Choroid plexus epithelial cell (primary cell): Measurements from ENCODE around the gene TCHHL1.

Experiments
- DNase-seq: peaks from one replicate; pipeline ENCODE4 v3.0.0-alpha.2; 2010; ENCODE audit warnings: low read depth
- H3K4me3 ChIP-seq: 2 replicates; pipeline ENCODE4 v1.5.1; 2011; ENCODE audit warnings: low read depth, mild to moderate bottlenecking, control low read depth, low read length, moderate library complexity
- TF ChIP-seq, protein P1 (sequence below): conservative IDR thresholded peaks from 2 replicates; pipeline ENCODE4 v1.5.1; 2011; ENCODE audit warnings: low read depth, mild to moderate bottlenecking, control low read depth, inconsistent platforms, low read length, moderate library complexity

TCHHL1 gene

DNA sequence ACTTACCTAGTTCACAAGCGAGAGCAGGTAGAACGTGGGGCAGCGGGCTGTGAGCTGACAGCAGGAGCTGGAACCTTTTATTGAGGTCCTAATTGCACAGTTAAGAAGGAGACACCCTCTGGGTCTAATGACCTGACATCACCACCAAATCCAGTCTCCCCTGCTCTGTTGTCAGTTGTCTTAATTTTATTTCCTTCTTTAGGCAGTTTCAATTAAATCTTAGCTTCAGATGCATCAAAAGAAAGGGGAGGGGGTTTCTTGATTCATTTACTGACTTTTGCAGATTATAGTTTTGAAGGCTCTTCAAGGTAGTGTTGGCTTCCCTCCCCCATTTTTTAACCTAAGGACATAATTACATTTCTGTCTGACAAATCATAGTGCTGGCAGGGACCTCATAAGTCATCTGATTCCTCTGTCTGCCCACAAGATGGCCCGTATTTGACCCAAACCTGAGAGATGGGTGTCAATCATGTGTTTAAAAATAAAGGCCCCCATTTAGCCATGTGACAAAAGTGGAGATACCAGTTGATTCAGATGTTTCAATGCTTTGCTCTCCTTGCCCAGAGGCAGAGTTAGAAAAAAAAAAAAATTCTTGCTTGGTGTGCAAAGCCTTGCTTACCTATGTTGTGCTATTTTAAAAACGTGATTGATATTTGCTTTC is at the start of gene TCHHL1:
Gene TCHHL1 (minus strand): TSS at position 51 of the 661 bp plus-strand sequence. CDS start 921 bp downstream, outside the sequence.
- no peak for DNase-seq
- TF ChIP-seq, protein P1, sequence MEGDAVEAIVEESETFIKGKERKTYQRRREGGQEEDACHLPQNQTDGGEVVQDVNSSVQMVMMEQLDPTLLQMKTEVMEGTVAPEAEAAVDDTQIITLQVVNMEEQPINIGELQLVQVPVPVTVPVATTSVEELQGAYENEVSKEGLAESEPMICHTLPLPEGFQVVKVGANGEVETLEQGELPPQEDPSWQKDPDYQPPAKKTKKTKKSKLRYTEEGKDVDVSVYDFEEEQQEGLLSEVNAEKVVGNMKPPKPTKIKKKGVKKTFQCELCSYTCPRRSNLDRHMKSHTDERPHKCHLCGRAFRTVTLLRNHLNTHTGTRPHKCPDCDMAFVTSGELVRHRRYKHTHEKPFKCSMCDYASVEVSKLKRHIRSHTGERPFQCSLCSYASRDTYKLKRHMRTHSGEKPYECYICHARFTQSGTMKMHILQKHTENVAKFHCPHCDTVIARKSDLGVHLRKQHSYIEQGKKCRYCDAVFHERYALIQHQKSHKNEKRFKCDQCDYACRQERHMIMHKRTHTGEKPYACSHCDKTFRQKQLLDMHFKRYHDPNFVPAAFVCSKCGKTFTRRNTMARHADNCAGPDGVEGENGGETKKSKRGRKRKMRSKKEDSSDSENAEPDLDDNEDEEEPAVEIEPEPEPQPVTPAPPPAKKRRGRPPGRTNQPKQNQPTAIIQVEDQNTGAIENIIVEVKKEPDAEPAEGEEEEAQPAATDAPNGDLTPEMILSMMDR = no peak
- no peak within 1 kb of the TSS for H3K4me3 ChIP-seq

DNA sequence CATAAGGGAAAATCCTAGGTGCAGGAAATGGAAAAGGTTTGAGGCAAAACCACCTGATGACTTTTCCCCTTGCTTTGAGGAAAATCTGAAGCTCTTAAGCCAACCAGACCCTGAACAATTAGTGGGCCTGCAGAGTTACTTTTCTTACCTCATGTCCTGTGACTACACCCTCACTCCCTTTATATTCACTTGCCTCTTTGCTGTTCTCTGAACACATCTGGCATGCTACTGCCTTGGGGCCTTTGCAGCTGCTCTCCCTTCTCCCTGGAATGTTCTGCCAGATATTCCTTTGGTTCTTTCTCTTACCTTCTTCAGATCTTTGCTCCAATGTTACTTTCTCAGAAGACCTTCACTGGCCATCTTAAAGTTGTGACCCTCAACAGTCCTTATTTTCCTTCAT is 48.4 kb upstream of the TCHHL1 start:
- no peak for DNase-seq
- TF ChIP-seq, protein P1 = no peak
- H3K4me3 ChIP-seq = no peak overlapping the region

DNA sequence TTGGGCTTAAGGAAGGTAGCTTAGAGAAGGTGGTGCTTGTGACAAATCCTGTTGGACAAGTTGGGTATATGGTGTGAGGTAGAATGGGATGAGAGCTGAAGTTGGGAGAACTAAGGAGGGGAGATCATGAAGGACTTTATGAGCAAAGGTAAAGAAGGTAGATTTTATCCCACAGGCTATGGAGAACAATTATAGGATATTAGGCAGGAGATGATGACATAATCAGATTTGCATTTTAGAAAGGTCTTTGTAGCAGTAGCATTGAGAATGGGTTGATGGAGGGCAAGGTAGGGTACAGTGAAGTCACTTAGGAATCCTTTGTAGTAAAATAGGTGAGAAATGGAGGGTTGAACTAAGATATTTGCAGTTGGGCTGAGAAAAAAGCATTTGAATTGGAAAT is 41.3 kb upstream of the TCHHL1 start:
- TF ChIP-seq, protein P1 = no peak
- H3K4me3 ChIP-seq = no peak overlapping the region
- DNase-seq = no peak

DNA sequence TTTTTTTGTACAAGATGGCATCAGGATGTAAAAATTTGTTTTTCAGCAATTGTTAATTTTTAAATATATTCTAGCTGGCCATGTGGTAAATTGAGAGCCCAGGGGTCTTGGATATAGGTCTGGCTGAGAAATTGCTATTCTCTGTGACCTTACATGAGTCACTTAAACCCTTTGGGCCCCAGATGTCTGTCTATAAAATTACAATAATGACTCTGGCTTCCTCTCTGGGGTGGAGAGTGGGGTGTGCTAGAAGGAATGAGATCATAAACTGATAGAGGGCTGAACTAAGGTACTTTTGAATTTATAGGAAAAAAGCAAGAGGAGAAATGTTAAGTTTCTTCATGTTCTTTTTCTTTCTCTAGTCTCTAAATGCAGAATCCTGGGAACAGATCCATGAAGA is 38.8 kb upstream of the TCHHL1 start:
- DNase-seq = no peak
- H3K4me3 ChIP-seq = no peak overlapping the region
- TF ChIP-seq, protein P1 = no peak

DNA sequence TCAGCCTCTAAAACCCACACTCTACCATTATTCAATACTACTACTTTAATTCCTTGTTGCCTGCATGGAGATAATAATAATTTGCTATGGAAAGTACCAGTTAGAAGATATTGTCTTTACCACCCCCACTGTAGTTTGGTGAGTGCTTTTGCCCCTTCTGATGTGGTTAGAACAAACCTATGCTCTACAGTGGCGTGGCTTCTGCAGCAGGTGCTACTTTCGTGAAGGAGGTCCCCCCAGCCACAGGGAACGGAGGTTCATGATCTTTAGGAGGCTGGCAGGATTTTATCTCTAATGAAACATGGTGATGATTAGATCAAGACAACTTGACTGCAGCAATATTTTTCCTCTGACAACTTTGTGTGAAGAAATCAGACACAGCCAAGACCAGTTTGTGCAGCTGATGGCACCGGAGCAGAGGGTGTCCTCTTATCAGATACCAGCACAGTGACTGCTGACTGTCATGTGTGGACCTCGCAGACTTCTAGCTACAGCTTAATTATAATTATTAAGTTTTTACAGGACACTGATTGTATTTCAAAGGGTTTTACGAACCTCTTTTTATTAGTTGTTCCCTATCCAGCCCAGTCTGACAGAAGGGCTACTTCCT is 37.1 kb upstream of the TCHHL1 start:
- H3K4me3 ChIP-seq = no peak overlapping the region
- TF ChIP-seq, protein P1 = no peak
- DNase-seq = no peak

DNA sequence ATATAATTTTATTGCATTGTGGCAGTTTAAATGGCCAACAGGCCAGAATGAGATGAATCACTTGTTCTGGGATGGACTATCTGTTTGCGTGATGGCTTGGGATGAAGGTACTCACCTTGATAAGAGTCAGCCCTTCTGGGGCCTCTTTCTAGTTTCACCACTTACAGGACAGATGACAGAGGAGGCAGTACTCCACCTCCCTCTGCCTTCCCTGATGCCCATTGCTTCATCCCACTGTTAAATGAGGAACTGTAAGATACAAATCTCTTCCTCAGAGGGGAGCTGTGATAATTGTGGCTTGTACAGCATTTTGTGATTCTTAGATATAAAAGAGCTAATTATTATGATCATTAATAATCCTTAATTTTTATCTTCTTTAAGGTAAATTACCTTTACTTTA is 30.1 kb upstream of the TCHHL1 start:
- H3K4me3 ChIP-seq = no peak overlapping the region
- TF ChIP-seq, protein P1 = no peak
- no peak for DNase-seq

DNA sequence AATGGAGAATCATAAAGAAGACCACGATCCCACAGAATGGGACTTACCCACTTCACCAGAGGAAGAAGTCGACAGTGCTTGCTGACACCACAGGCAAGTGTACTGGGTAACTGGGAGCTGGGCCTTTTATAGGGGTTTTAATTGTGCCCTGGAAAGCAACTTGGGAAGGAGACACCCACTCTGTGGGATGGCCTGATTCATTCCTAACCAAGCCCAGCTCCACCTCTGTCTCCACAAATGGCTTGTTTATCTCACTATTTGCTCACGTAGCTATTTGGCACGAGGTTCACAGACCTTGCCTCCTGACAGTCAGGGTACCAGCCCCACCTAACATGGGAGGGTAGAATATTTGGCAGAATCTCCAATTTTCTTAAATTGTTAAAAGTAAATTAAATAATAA is 26.5 kb upstream of the TCHHL1 start, which contains the start of gene TCHH:
Gene TCHH (minus strand): TSS at position 101 of the 400 bp plus-strand sequence. CDS start 1,364 bp downstream, outside the sequence.
- no peak within 1 kb of the TSS for H3K4me3 ChIP-seq
- TF ChIP-seq, protein P1 = no peak
- DNase-seq = no peak
